ENCODE results near the gene GRAMD1A.

The GRAMD1A gene

DNA sequence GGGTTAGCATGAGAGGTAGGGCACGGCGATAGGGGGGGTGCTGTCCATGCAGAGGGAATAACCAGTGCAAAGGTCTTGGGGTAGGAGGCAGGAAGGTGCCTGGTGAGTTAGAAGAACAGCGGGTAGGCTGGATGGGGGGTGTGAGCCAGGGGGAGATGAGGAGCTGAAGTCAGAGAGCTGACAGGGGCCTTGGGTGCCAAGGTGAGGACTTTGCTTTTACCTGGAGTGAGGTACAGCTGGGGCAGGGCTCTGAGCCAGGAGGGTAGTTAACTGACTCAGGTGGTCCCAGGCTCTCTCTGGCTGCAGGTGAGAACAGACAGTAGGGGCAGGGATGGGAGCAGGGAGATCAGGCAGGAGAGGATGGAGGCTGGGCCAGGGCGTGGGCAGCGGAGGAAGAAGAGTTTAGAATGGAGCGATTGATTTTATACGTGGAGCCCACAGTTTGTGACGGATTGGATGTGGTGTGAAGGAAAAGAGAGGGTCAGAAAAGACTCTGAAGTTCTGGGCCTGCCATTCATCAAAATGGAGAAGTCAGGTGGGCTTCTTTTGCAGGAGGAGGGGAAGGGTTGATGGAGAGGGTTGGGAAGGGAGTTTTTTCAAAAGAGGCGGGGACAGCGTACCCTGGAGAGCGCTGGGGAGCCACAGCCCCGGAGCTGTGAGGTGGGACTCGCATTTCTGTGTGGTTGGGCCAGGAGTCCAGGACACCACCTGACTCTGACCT lies 1.2 kb upstream of the GRAMD1A start:
- peak overlapping the region; percentile 92 for H2AK5ac ChIP-seq (ENCODE audit: low read depth, low read length)
- peak overlapping the region; percentile 94 for H2BK5ac ChIP-seq (ENCODE audit: low read length)
- WGBS, 2 donors (ENCODE audit: extremely low coverage in 2 of 2, insufficient read length in 2 of 2, insufficient replicate concordance in 1 of 2): no CpG with 5 or more reads among the region's 13 CpGs
- peak overlapping the region; percentile 95 for H2AFZ ChIP-seq (ENCODE audit: low read length)
- no peak overlapping the region for H2BK120ac ChIP-seq (ENCODE audit: low read depth, low read length)
- H2BK15ac ChIP-seq (ENCODE audit: low read length): peak overlapping the region; percentile 99
- peak overlapping the region; percentile 38 for H3K4ac ChIP-seq (ENCODE audit: low read length)
- peaks cover 7 to 21% of the 10 kb centered on the region in 2 donors for H3K36me3 ChIP-seq (replicated peaks in 1 of 2; ENCODE audit: control insufficient read depth in 2 of 2, insufficient read depth in 2 of 2, low read length in 2 of 2)
- peak overlapping the region; percentile 17 for H3K23ac ChIP-seq (ENCODE audit: low read depth, low read length, poor library complexity)
- peak overlapping the region; percentile 94 for H3K27ac ChIP-seq (replicated peaks; ENCODE audit: low read length)
- peak overlapping the region; percentile 82 for H3K9ac ChIP-seq (ENCODE audit: low read depth, low read length, poor library complexity)
- peak overlapping the region; percentile 95 for H2BK12ac ChIP-seq (ENCODE audit: low read length)
- peak overlapping the region; percentile 91 for H3K14ac ChIP-seq (ENCODE audit: low read length)
- H3K4me2 ChIP-seq (ENCODE audit: insufficient read depth, low read length, poor library complexity, severe bottlenecking): peak overlapping the region; percentile 84
- H3K79me1 ChIP-seq (ENCODE audit: low read depth, low read length): peaks cover 5% of the 10 kb centered on the region
- H3K9me3 ChIP-seq (replicated peaks in 1 of 2; ENCODE audit: control insufficient read depth in 2 of 2, insufficient read depth in 1 of 2, low read depth in 1 of 2, low read length in 2 of 2): peaks cover 0 to 4% of the 10 kb centered on the region in 2 donors
- H3K27me3 ChIP-seq (ENCODE audit: control insufficient read depth in 3 of 3, insufficient read depth in 3 of 3, low read depth in 1 of 3, low read length in 3 of 3): no peaks in the 10 kb centered on the region
- H3K4me3 ChIP-seq (ENCODE audit: low read length in 2 of 2): peak overlapping the region; percentile 75 to 81
- H3K4me1 ChIP-seq (ENCODE audit: control insufficient read depth in 2 of 2, insufficient read depth in 1 of 2, low read depth in 1 of 2, low read length in 2 of 2): peaks cover 9 to 18% of the 10 kb centered on the region in 2 donors
- H4K8ac ChIP-seq (ENCODE audit: low read depth, low read length): peak overlapping the region; percentile 99
- no peak for DNase-seq (ENCODE audit: low spot score)
- peak overlapping the region; percentile 97 for H3K18ac ChIP-seq (ENCODE audit: low read length)
- peak overlapping the region; percentile 38 for H4K91ac ChIP-seq (ENCODE audit: low read depth, low read length, poor library complexity)

DNA sequence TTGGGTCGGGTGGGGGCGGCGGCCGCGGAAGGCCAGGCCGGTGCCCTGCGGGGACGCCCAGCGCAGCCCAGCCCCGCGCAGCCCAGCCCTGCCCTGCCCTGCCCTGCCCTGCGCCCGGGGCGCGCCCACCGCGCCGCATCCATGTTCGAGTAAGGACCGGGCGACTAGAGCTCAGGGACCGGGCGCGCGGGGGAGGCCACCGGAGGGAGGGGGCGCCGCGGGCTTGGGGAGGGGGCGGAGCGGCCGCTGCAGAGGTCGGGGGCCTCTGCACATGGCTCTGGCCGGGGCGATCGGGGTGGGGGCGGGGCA lies 169 bp downstream of the GRAMD1A start:
- no peak overlapping the region for H2BK120ac ChIP-seq (ENCODE audit: low read depth, low read length)
- peak overlapping the region; percentile 82 for H3K23ac ChIP-seq (ENCODE audit: low read depth, low read length, poor library complexity)
- H3K9me3 ChIP-seq (replicated peaks in 1 of 2; ENCODE audit: control insufficient read depth in 2 of 2, insufficient read depth in 1 of 2, low read depth in 1 of 2, low read length in 2 of 2): no peaks in the 10 kb centered on the region
- H2BK12ac ChIP-seq (ENCODE audit: low read length): no peak overlapping the region
- H3K36me3 ChIP-seq (replicated peaks in 1 of 2; ENCODE audit: control insufficient read depth in 2 of 2, insufficient read depth in 2 of 2, low read length in 2 of 2): peaks cover 8 to 33% of the 10 kb centered on the region in 2 donors
- WGBS, 2 donors (ENCODE audit: extremely low coverage in 2 of 2, insufficient read length in 2 of 2, insufficient replicate concordance in 1 of 2): no CpG with 5 or more reads among the region's 37 CpGs
- peaks cover 13% of the 10 kb centered on the region for H3K79me1 ChIP-seq (ENCODE audit: low read depth, low read length)
- peak overlapping the region; percentile 90 for H2AK5ac ChIP-seq (ENCODE audit: low read depth, low read length)
- H4K8ac ChIP-seq (ENCODE audit: low read depth, low read length): no peak overlapping the region
- H3K4me3 ChIP-seq (ENCODE audit: low read length in 2 of 2): peak overlapping the region; percentile 81 to 96
- peak overlapping the region; percentile 93 for H2BK5ac ChIP-seq (ENCODE audit: low read length)
- peak overlapping the region; percentile 95 for H3K18ac ChIP-seq (ENCODE audit: low read length)
- no peak overlapping the region for H3K4me2 ChIP-seq (ENCODE audit: insufficient read depth, low read length, poor library complexity, severe bottlenecking)
- H3K9ac ChIP-seq (ENCODE audit: low read depth, low read length, poor library complexity): peak overlapping the region; percentile 94
- no peaks in the 10 kb centered on the region for H3K27me3 ChIP-seq (ENCODE audit: control insufficient read depth in 3 of 3, insufficient read depth in 3 of 3, low read depth in 1 of 3, low read length in 3 of 3)
- H3K14ac ChIP-seq (ENCODE audit: low read length): no peak overlapping the region
- peak overlapping the region; percentile 95 for H2AFZ ChIP-seq (ENCODE audit: low read length)
- no peak overlapping the region for H2BK15ac ChIP-seq (ENCODE audit: low read length)
- H4K91ac ChIP-seq (ENCODE audit: low read depth, low read length, poor library complexity): no peak overlapping the region
- no peak overlapping the region for H3K27ac ChIP-seq (replicated peaks; ENCODE audit: low read length)
- DNase-seq (ENCODE audit: low spot score): no peak
- no peak overlapping the region for H3K4ac ChIP-seq (ENCODE audit: low read length)
- H3K4me1 ChIP-seq (ENCODE audit: control insufficient read depth in 2 of 2, insufficient read depth in 1 of 2, low read depth in 1 of 2, low read length in 2 of 2): peaks cover 9 to 18% of the 10 kb centered on the region in 2 donors

DNA sequence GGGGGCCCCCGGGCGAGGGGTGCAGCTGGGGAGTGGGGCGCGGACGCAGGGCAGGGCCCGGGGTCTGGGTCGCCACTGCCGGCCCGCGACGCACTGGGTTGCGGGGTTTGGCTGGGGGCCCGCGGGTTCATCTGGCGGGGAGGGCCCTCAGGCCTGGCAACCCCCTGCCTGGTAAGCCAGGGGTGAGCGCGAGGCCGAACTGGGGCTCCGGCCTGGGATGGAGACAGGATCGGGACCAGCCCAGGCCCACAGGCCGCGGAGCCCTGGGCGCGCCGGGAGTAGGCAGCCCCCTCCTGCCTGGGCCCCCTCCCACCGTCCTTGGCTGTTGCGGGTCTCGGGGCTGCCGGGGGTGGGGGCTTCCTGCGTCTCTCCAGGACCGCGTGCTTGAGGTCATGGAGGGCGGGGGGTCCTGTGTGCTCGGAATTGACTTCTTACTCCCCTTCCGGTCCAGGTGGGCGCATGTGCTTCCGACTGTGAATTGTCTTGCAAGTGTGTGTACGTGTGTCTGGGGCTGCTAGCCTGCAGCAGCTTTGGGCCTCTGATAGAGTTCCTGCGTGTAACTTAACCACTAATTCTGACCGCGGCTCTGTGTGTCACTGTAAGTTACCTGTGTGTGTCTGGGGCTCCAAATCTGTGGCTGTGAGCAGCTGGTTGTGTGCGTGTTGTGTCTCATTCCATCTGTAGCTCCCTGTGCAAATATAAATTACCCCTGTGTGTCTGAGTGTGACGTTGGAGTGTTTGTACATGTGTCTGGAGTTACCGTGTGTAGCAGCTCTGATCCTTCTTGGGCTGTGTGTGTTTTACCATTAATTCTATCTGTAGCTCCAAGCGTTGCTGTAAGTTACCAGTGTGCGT lies 751 bp downstream of the GRAMD1A start:
- Histone ChIP-seq H2BK5ac (ENCODE audit: low read length) (peak overlapping the region; percentile 93), H2AK5ac (ENCODE audit: low read depth, low read length) (peak overlapping the region; percentile 90), H4K8ac (ENCODE audit: low read depth, low read length) (no peak overlapping the region), H3K14ac (ENCODE audit: low read length) (peak overlapping the region; percentile 72), H2BK120ac (ENCODE audit: low read depth, low read length) (no peak overlapping the region), H2AFZ (ENCODE audit: low read length) (peak overlapping the region; percentile 95), H3K18ac (ENCODE audit: low read length) (peak overlapping the region; percentile 96), H3K4me2 (ENCODE audit: insufficient read depth, low read length, poor library complexity, severe bottlenecking) (peak overlapping the region; percentile 64), H4K91ac (ENCODE audit: low read depth, low read length, poor library complexity) (no peak overlapping the region), H3K79me1 (ENCODE audit: low read depth, low read length) (peaks cover 17% of the 10 kb centered on the region), H3K9me3 (replicated peaks in 1 of 2; ENCODE audit: control insufficient read depth in 2 of 2, insufficient read depth in 1 of 2, low read depth in 1 of 2, low read length in 2 of 2) (no peaks in the 10 kb centered on the region), H3K4me1 (ENCODE audit: control insufficient read depth in 2 of 2, insufficient read depth in 1 of 2, low read depth in 1 of 2, low read length in 2 of 2) (peaks cover 9 to 18% of the 10 kb centered on the region in 2 donors), H3K27me3 (ENCODE audit: control insufficient read depth in 3 of 3, insufficient read depth in 3 of 3, low read depth in 1 of 3, low read length in 3 of 3) (no peaks in the 10 kb centered on the region), H3K4ac (ENCODE audit: low read length) (peak overlapping the region; percentile 78), H3K23ac (ENCODE audit: low read depth, low read length, poor library complexity) (peak overlapping the region; percentile 0), H3K9ac (ENCODE audit: low read depth, low read length, poor library complexity) (peak overlapping the region; percentile 54), H3K4me3 (ENCODE audit: low read length in 2 of 2) (peak overlapping the region; percentile 81 to 96), H2BK15ac (ENCODE audit: low read length) (no peak overlapping the region), H3K27ac (replicated peaks; ENCODE audit: low read length) (peak overlapping the region; percentile 43), H3K36me3 (replicated peaks in 1 of 2; ENCODE audit: control insufficient read depth in 2 of 2, insufficient read depth in 2 of 2, low read length in 2 of 2) (peaks cover 12 to 39% of the 10 kb centered on the region in 2 donors), H2BK12ac (ENCODE audit: low read length) (no peak overlapping the region)
- WGBS, 2 donors (ENCODE audit: extremely low coverage in 2 of 2, insufficient read length in 2 of 2, insufficient replicate concordance in 1 of 2): no CpG with 5 or more reads among the region's 46 CpGs
- no peak for DNase-seq (ENCODE audit: low spot score)

DNA sequence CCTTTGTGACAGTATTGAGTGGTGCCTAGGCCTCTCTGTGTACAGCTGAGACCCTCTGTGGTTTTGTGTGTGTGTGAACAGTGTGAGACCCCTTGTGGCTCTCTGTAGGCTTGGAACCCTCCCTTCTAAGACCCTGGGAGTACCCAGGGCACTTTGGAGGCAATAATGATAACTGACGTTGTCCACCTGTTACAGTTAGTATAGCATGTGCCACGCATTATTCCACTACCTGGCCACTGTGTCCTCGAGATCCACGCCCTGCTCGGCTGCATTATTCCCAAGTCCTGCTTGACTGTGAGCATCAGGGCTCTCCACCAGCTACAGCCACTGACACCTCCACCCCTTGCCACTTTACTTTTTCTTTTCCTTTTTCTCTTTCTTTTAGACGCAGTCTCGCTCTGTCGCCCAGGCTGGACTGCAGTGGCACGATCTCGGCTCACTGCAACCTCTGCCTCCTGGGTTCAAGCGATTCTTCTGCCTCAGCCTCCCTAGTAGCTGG lies 2.0 kb downstream of the GRAMD1A start:
- Histone ChIP-seq H3K4me2 (ENCODE audit: insufficient read depth, low read length, poor library complexity, severe bottlenecking) (no peak overlapping the region), H3K79me1 (ENCODE audit: low read depth, low read length) (peaks cover 24% of the 10 kb centered on the region), H3K36me3 (replicated peaks in 1 of 2; ENCODE audit: control insufficient read depth in 2 of 2, insufficient read depth in 2 of 2, low read length in 2 of 2) (peaks cover 20 to 51% of the 10 kb centered on the region in 2 donors), H2BK15ac (ENCODE audit: low read length) (no peak overlapping the region), H3K18ac (ENCODE audit: low read length) (no peak overlapping the region), H3K9ac (ENCODE audit: low read depth, low read length, poor library complexity) (no peak overlapping the region), H3K9me3 (replicated peaks in 1 of 2; ENCODE audit: control insufficient read depth in 2 of 2, insufficient read depth in 1 of 2, low read depth in 1 of 2, low read length in 2 of 2) (no peaks in the 10 kb centered on the region), H3K4ac (ENCODE audit: low read length) (no peak overlapping the region), H2BK12ac (ENCODE audit: low read length) (no peak overlapping the region), H3K14ac (ENCODE audit: low read length) (no peak overlapping the region), H4K91ac (ENCODE audit: low read depth, low read length, poor library complexity) (no peak overlapping the region), H2AFZ (ENCODE audit: low read length) (no peak overlapping the region), H2BK120ac (ENCODE audit: low read depth, low read length) (no peak overlapping the region), H4K8ac (ENCODE audit: low read depth, low read length) (no peak overlapping the region), H3K27ac (replicated peaks; ENCODE audit: low read length) (peak overlapping the region; percentile 30), H3K27me3 (ENCODE audit: control insufficient read depth in 3 of 3, insufficient read depth in 3 of 3, low read depth in 1 of 3, low read length in 3 of 3) (no peaks in the 10 kb centered on the region), H2BK5ac (ENCODE audit: low read length) (no peak overlapping the region), H2AK5ac (ENCODE audit: low read depth, low read length) (no peak overlapping the region), H3K23ac (ENCODE audit: low read depth, low read length, poor library complexity) (no peak overlapping the region), H3K4me1 (ENCODE audit: control insufficient read depth in 2 of 2, insufficient read depth in 1 of 2, low read depth in 1 of 2, low read length in 2 of 2) (peaks cover 9 to 18% of the 10 kb centered on the region in 2 donors), H3K4me3 (ENCODE audit: low read length in 2 of 2) (peak overlapping the region in 1 of 2 donors; percentile 0)
- DNase-seq (ENCODE audit: low spot score): no peak
- WGBS, 2 donors (ENCODE audit: extremely low coverage in 2 of 2, insufficient read length in 2 of 2, insufficient replicate concordance in 1 of 2): no CpG with 5 or more reads among the region's 11 CpGs

Measured in neuronal stem cell (in vitro differentiated cells).